KG1 (cell line): ENCODE data around the gene PRDM12.
"Not testable (repeated sequence)": the region's sequence is repeated elsewhere in the genome, so short reads cannot be mapped to it uniquely, and the experiment has no call there.

Experiments
- DNase-seq: peaks from one replicate; lab custom pipeline; 2025; lab: John Stamatoyannopoulos, UW

The PRDM12 gene

GRCh38 chr9:130665431-130666392, 1.3 kb downstream of the PRDM12 start:
- no peak for DNase-seq

- no peak for DNase-seq
Observed at GRCh38 chr9:130666393-130667119, 2.2 kb downstream of the PRDM12 start.

- DNase-seq: no peak
Observed at GRCh38 chr9:130667120-130667435, 2.7 kb downstream of the PRDM12 start.

GRCh38 chr9:130668196-130668595, 3.8 kb downstream of the PRDM12 start:
- no peak for DNase-seq

- DNase-seq: no peak
Observed at GRCh38 chr9:130668659-130669058, 4.3 kb downstream of the PRDM12 start.

GRCh38 chr9:130669965-130670364, 5.6 kb downstream of the PRDM12 start:
- no peak for DNase-seq

GRCh38 chr9:130670644-130671043, 6.2 kb downstream of the PRDM12 start:
- no peak for DNase-seq

- no peak for DNase-seq
Observed at GRCh38 chr9:130672466-130672865, 8.1 kb downstream of the PRDM12 start.

GRCh38 chr9:130672933-130673615, 8.7 kb downstream of the PRDM12 start:
- DNase-seq: no peak

- no peak for DNase-seq
Observed at GRCh38 chr9:130675396-130675795, 11.0 kb downstream of the PRDM12 start.

GRCh38 chr9:130677252-130677651, 12.9 kb downstream of the PRDM12 start:
- no peak for DNase-seq

- DNase-seq: no peak
Observed at GRCh38 chr9:130680836-130681768, 16.7 kb downstream of the PRDM12 start.

- no peak for DNase-seq
Observed at GRCh38 chr9:130681769-130682420, 17.5 kb downstream of the PRDM12 start.

- DNase-seq: no peak
Observed at GRCh38 chr9:130682421-130683121, 18.2 kb downstream of the PRDM12 start.

- no peak for DNase-seq
Observed at GRCh38 chr9:130685104-130685503, 20.7 kb downstream of the PRDM12 start.

- not testable (repeated sequence) for DNase-seq
Observed at GRCh38 chr9:130685945-130686344, 21.6 kb downstream of the PRDM12 start.

- no peak for DNase-seq
Observed at GRCh38 chr9:130687615-130688014, 23.2 kb downstream of the PRDM12 start.

GRCh38 chr9:130688072-130688471, 23.7 kb downstream of the PRDM12 start:
- no peak for DNase-seq

GRCh38 chr9:130689572-130689936, 25.2 kb downstream of the PRDM12 start:
- no peak for DNase-seq

GRCh38 chr9:130689937-130690700, 25.7 kb downstream of the PRDM12 start:
- DNase-seq: no peak
